Motor neuron (in vitro differentiated cells): ENCODE measurements around the gene ZNF185. TPM values are rescaled to one million over a fixed set of nuclear protein-coding genes. Genes with fewer than 3 reads are reported as not detected.

Experiments used
- ATAC-seq, 8 experiments: fragments of 200-7000 bp; cut with Tn5 transposase; replicated peaks in 6 of 8; 2 replicates each; pipeline ENCODE4 v1.8.0; 2021; ENCODE audit warnings: mild to moderate bottlenecking in 8 of 8, moderate library complexity in 8 of 8
- H3K27ac ChIP-seq, 2 donors: fragments of 250-450 bp; sonication (Bioruptor Pico); 2 replicates each; pipeline ENCODE4 v1.9.0; 2021; ENCODE audit warnings: antibody characterized with exemption in 2 of 2, mild to moderate bottlenecking in 2 of 2, moderate library complexity in 1 of 2
- H3K4me1 ChIP-seq, 2 donors: fragments of 250-450 bp; sonication (Bioruptor Pico); replicated peaks in 1 of 2; 2 replicates each; pipeline ENCODE4 v1.6.1; 2021; ENCODE audit warnings: antibody characterized with exemption in 2 of 2, mild to moderate bottlenecking in 2 of 2, moderate library complexity in 1 of 2
- H3K4me3 ChIP-seq, 5 donors: fragments of 250-450 bp; sonication (Bioruptor Pico); 2 replicates each; pipeline ENCODE4 v1.9.0; 2021; ENCODE audit warnings: antibody characterized with exemption in 5 of 5, mild to moderate bottlenecking in 5 of 5, moderate library complexity in 4 of 5
- WGBS, 10 experiments: fragments of 450-650 bp; shearing (Covaris generic); methylation state at CpG; one replicate each; pipeline ENCODE4 v1.0.0; 2022; 5-methylcytosine and 5-hydroxymethylcytosine counted together
- in situ Hi-C, 9 experiments: fragments of 400-800 bp; cut with MboI; loops; one replicate each; pipeline ENCODE4 v1.15.0; 2021; ENCODE audit warnings: low sequenced_read_pairs in 9 of 9, low pct_unique_long_range_greater_than_20kb in 2 of 9; ENCODE audit not compliant: unreplicated experiment in 9 of 9
- total RNA-seq, 8 experiments: library from RNA; unstranded; fragments of 300-600 nt; gene quantifications; 2 replicates each; pipeline versions ENCODE4 v1.2.3 to v1.2.4, GENCODE V29; 2022

ZNF185 gene
- total RNA-seq: 1 to 10 TPM; 1.1 to 5.1 (median 2.1) TPM

GRCh38 chrX:152897222-152898131 lies at the start of gene ZNF185:
Gene ZNF185, plus strand, starts transcription at chrX:152898067. Its CDS starts 16,423 bp downstream, at chrX:152914490.
- WGBS, 10 experiments: 45% methylated on average over 2 of the region's 64 CpGs; no CpG with 5 or more reads in 9 of the 10 experiments
- Histone ChIP-seq H3K4me3 (peak within 1 kb of the TSS; percentile 15 to 33 (median 27)), H3K27ac (no peak within 1 kb of the TSS), H3K4me1 (peaks cover 18 to 36% of the 10 kb centered on the region in 2 donors)
- in situ Hi-C loops: no loop called here
- peak; percentile 44 to 88 (median 65) for ATAC-seq

GRCh38 chrX:152850465-152850864 lies 47.4 kb upstream of the ZNF185 start:
- ATAC-seq: no peak
- Histone ChIP-seq H3K4me3 (no peak overlapping the region), H3K27ac (no peak overlapping the region), H3K4me1 (no peaks in the 10 kb centered on the region)
- WGBS, 10 experiments: 100% methylated on average over 1 of the region's 2 CpGs; no CpG with 5 or more reads in 8 of the 10 experiments
- in situ Hi-C loops: no loop called here

GRCh38 chrX:152853986-152854385 lies 43.9 kb upstream of the ZNF185 start:
- H3K4me3 ChIP-seq: no peak overlapping the region
- no peak for ATAC-seq
- in situ Hi-C loops: no loop called here
- no peak overlapping the region for H3K27ac ChIP-seq
- H3K4me1 ChIP-seq: no peaks in the 10 kb centered on the region
- WGBS, 10 experiments: 55 to 100% methylated on average over 3 to 4 of the region's 7 CpGs; no CpG with 5 or more reads in 8 of the 10 experiments

GRCh38 chrX:152861116-152861515 lies 36.8 kb upstream of the ZNF185 start:
- ATAC-seq: peak in 1 of 8 experiments; percentile 46
- in situ Hi-C loops: no loop called here
- no peak overlapping the region for H3K4me3 ChIP-seq
- H3K27ac ChIP-seq: no peak overlapping the region
- H3K4me1 ChIP-seq: no peaks in the 10 kb centered on the region
- 36 to 100% (median 72%) methylated on average over 1 to 3 of the region's 3 CpGs; no CpG with 5 or more reads in 6 of the 10 experiments for WGBS, 10 experiments

GRCh38 chrX:152861826-152862225 lies 36.0 kb upstream of the ZNF185 start:
- H3K4me1 ChIP-seq: no peaks in the 10 kb centered on the region
- ATAC-seq: no peak
- in situ Hi-C loops: no loop called here
- H3K27ac ChIP-seq: no peak overlapping the region
- 50 to 100% (median 98%) methylated on average over 1 to 6 of the region's 6 CpGs; no CpG with 5 or more reads in 2 of the 10 experiments for WGBS, 10 experiments
- no peak overlapping the region for H3K4me3 ChIP-seq

GRCh38 chrX:152865232-152865920 lies 32.5 kb upstream of the ZNF185 start:
- no peak overlapping the region for H3K4me3 ChIP-seq
- in situ Hi-C loops: no loop called here
- H3K4me1 ChIP-seq: no peaks in the 10 kb centered on the region
- 61 to 67% methylated on average over 1 to 8 of the region's 17 CpGs; no CpG with 5 or more reads in 8 of the 10 experiments for WGBS, 10 experiments
- H3K27ac ChIP-seq: no peak overlapping the region
- no peak for ATAC-seq

- Histone ChIP-seq H3K4me3 (no peak overlapping the region), H3K4me1 (no peaks in the 10 kb centered on the region), H3K27ac (no peak overlapping the region)
- WGBS, 10 experiments: 59 to 100% methylated on average over 1 to 4 of the region's 5 CpGs; no CpG with 5 or more reads in 8 of the 10 experiments
- ATAC-seq: no peak
- in situ Hi-C loops: no loop called here
Measured at GRCh38 chrX:152866386-152866785, 31.5 kb upstream of the ZNF185 start.

- Histone ChIP-seq H3K4me1 (no peaks in the 10 kb centered on the region), H3K27ac (no peak overlapping the region), H3K4me3 (no peak overlapping the region)
- 48 to 87% methylated on average over 3 to 4 of the region's 7 CpGs; no CpG with 5 or more reads in 8 of the 10 experiments for WGBS, 10 experiments
- in situ Hi-C loops: no loop called here
- ATAC-seq: no peak
Measured at GRCh38 chrX:152869972-152870371, 27.9 kb upstream of the ZNF185 start.

GRCh38 chrX:152871260-152871659 lies 26.6 kb upstream of the ZNF185 start:
- ATAC-seq: no peak
- Histone ChIP-seq H3K27ac (no peak overlapping the region), H3K4me3 (no peak overlapping the region), H3K4me1 (no peaks in the 10 kb centered on the region)
- in situ Hi-C loops: no loop called here
- WGBS, 10 experiments: 60 to 67% methylated on average over 1 to 2 of the region's 9 CpGs; no CpG with 5 or more reads in 8 of the 10 experiments

- H3K4me1 ChIP-seq: no peaks in the 10 kb centered on the region
- no peak overlapping the region for H3K4me3 ChIP-seq
- WGBS, 10 experiments: no CpG with 5 or more reads among the region's 2 CpGs
- in situ Hi-C loops: no loop called here
- ATAC-seq: no peak
- no peak overlapping the region for H3K27ac ChIP-seq
Measured at GRCh38 chrX:152872522-152872921, 25.3 kb upstream of the ZNF185 start.

GRCh38 chrX:152873361-152873760 lies 24.5 kb upstream of the ZNF185 start:
- 60% methylated on average over 1 of the region's 2 CpGs; no CpG with 5 or more reads in 9 of the 10 experiments for WGBS, 10 experiments
- in situ Hi-C loops: no loop called here
- H3K27ac ChIP-seq: no peak overlapping the region
- no peak overlapping the region for H3K4me3 ChIP-seq
- H3K4me1 ChIP-seq: no peaks in the 10 kb centered on the region
- ATAC-seq: no peak

- in situ Hi-C loops: no loop called here
- no peak overlapping the region for H3K4me3 ChIP-seq
- H3K4me1 ChIP-seq: no peaks in the 10 kb centered on the region
- no peak for ATAC-seq
- 19 to 100% (median 64%) methylated on average over 1 to 3 of the region's 10 CpGs; no CpG with 5 or more reads in 6 of the 10 experiments for WGBS, 10 experiments
- no peak overlapping the region for H3K27ac ChIP-seq
Measured at GRCh38 chrX:152876931-152877840, 20.7 kb upstream of the ZNF185 start.
